ENCODE data around the gene STYX.
A peak's percentile ranks its signal among the peaks of the same experiment; 100 is the strongest.

Gene STYX

DNA sequence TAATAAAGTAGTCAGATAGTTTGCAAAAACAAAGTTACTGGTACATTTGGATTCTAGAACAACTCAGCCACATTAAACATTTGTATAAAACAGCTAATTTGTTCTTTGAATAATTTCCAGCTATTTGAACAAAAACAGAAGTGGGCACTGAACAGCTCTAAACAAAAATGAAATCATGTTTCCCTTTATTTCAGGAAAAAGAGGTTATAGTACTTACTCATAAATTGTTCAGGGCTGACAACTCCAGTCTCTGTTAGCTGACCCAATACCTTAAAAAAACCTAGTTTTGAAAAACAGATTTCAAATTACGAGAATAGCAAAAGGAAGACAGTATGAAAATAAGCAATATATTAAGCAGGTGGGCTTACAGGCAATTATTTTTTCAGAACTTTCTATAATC is 53.2 kb downstream of the STYX start:
- DNase-seq (ENCODE audit: low spot score), result no peak
- in situ Hi-C loops (cut with MboI; ENCODE audit: low sequenced_read_pairs, unreplicated experiment), result no loop called here
- TF ChIP-seq, protein P1, sequence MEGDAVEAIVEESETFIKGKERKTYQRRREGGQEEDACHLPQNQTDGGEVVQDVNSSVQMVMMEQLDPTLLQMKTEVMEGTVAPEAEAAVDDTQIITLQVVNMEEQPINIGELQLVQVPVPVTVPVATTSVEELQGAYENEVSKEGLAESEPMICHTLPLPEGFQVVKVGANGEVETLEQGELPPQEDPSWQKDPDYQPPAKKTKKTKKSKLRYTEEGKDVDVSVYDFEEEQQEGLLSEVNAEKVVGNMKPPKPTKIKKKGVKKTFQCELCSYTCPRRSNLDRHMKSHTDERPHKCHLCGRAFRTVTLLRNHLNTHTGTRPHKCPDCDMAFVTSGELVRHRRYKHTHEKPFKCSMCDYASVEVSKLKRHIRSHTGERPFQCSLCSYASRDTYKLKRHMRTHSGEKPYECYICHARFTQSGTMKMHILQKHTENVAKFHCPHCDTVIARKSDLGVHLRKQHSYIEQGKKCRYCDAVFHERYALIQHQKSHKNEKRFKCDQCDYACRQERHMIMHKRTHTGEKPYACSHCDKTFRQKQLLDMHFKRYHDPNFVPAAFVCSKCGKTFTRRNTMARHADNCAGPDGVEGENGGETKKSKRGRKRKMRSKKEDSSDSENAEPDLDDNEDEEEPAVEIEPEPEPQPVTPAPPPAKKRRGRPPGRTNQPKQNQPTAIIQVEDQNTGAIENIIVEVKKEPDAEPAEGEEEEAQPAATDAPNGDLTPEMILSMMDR (IDR thresholded peaks at IDR 0.05; ENCODE audit: borderline replicate concordance, control extremely low read depth, extremely low read depth, insufficient read depth, missing control alignments), result no peak

- no peak for DNase-seq (ENCODE audit: low spot score)
- TF ChIP-seq, protein P1 (IDR thresholded peaks at IDR 0.05; ENCODE audit: borderline replicate concordance, control extremely low read depth, extremely low read depth, insufficient read depth, missing control alignments), result no peak
- in situ Hi-C loops (cut with MboI; ENCODE audit: low sequenced_read_pairs, unreplicated experiment), result no loop called here
Observed at GRCh38 chr14:52786887-52787286, 56.9 kb downstream of the STYX start.

GRCh38 chr14:52789118-52789517 is 59.2 kb downstream of the STYX start:
- no peak for DNase-seq (ENCODE audit: low spot score)
- in situ Hi-C loops (cut with MboI; ENCODE audit: low sequenced_read_pairs, unreplicated experiment), result no loop called here
- TF ChIP-seq, protein P1 (IDR thresholded peaks at IDR 0.05; ENCODE audit: borderline replicate concordance, control extremely low read depth, extremely low read depth, insufficient read depth, missing control alignments), result no peak

GRCh38 chr14:52790011-52790755 is 60.2 kb downstream of the STYX start:
- TF ChIP-seq, protein P1 (IDR thresholded peaks at IDR 0.05; ENCODE audit: borderline replicate concordance, control extremely low read depth, extremely low read depth, insufficient read depth, missing control alignments), result no peak
- in situ Hi-C loops (cut with MboI; ENCODE audit: low sequenced_read_pairs, unreplicated experiment), result no loop called here
- no peak for DNase-seq (ENCODE audit: low spot score)

- TF ChIP-seq, protein P1 (IDR thresholded peaks at IDR 0.05; ENCODE audit: borderline replicate concordance, control extremely low read depth, extremely low read depth, insufficient read depth, missing control alignments), result no peak
- in situ Hi-C loops (cut with MboI; ENCODE audit: low sequenced_read_pairs, unreplicated experiment), result no loop called here
- DNase-seq (ENCODE audit: low spot score), result no peak
Observed at GRCh38 chr14:52790756-52791222, 60.8 kb downstream of the STYX start.

GRCh38 chr14:52791223-52792096 is 61.5 kb downstream of the STYX start, which contains the start of gene GNPNAT1:
Gene GNPNAT1, minus strand, starts transcription at chr14:52791607. Its CDS starts 6,957 bp downstream, at chr14:52784650.
- peak; percentile 95 for DNase-seq (ENCODE audit: low spot score)
- in situ Hi-C loops (cut with MboI; ENCODE audit: low sequenced_read_pairs, unreplicated experiment), result no loop called here
- TF ChIP-seq, protein P1 (IDR thresholded peaks at IDR 0.05; ENCODE audit: borderline replicate concordance, control extremely low read depth, extremely low read depth, insufficient read depth, missing control alignments), result no peak
